GM18526 (cell line): ENCODE results near the gene LRG1.

Experiments
- POLR2A ChIP-seq: IDR thresholded peaks from 3 replicates; pipeline ENCODE4 v1.6.1; 2011; ENCODE audit not compliant: insufficient read length; ENCODE audit errors: extremely low read depth

LRG1 gene

GRCh38 chr19:4498694-4499093, 41.1 kb downstream of the LRG1 start:
- TF ChIP-seq POLR2A, result no peak

- TF ChIP-seq POLR2A, result no peak
These were observed 42.0 kb downstream of the LRG1 start for GRCh38 chr19:4497770-4498389.

GRCh38 chr19:4496304-4496703, 43.5 kb downstream of the LRG1 start:
- TF ChIP-seq POLR2A, result no peak

- TF ChIP-seq POLR2A, result no peak
These were observed 44.4 kb downstream of the LRG1 start for GRCh38 chr19:4495471-4495870.

- no peak for TF ChIP-seq POLR2A
These were observed 45.2 kb downstream of the LRG1 start for GRCh38 chr19:4494691-4495064.

- TF ChIP-seq POLR2A, result no peak
These were observed 45.7 kb downstream of the LRG1 start for GRCh38 chr19:4493929-4494690.

GRCh38 chr19:4493104-4493928, 46.5 kb downstream of the LRG1 start:
- no peak for TF ChIP-seq POLR2A

GRCh38 chr19:4492337-4493103, 47.3 kb downstream of the LRG1 start:
- TF ChIP-seq POLR2A, result no peak

GRCh38 chr19:4491446-4491845, 48.4 kb downstream of the LRG1 start:
- no peak for TF ChIP-seq POLR2A

GRCh38 chr19:4488496-4488895, 51.3 kb downstream of the LRG1 start:
- TF ChIP-seq POLR2A, result no peak

GRCh38 chr19:4487572-4487971, 52.3 kb downstream of the LRG1 start:
- TF ChIP-seq POLR2A, result no peak
